ENCODE measurements around the gene TMEM80.
"Not testable (repeated sequence)": the region's sequence is repeated elsewhere in the genome, so short reads cannot be mapped to it uniquely, and the experiment has no call there.

TMEM80 gene

GRCh38 chr11:695538-696248 is at the start of gene TMEM80:
Gene TMEM80, plus strand, starts transcription at chr11:695816. Its CDS starts 12 bp downstream, at chr11:695828.
- in situ Hi-C loops (cut with MboI; ENCODE audit: low sequenced_read_pairs), result no loop called here

- in situ Hi-C loops (cut with MboI; ENCODE audit: low sequenced_read_pairs), result no loop called here
These were observed 49.4 kb upstream of the TMEM80 start for GRCh38 chr11:646214-646613.

- in situ Hi-C loops (cut with MboI; ENCODE audit: low sequenced_read_pairs), result not testable (repeated sequence)
These were observed 47.9 kb upstream of the TMEM80 start for GRCh38 chr11:647672-648158.

- in situ Hi-C loops (cut with MboI; ENCODE audit: low sequenced_read_pairs), result no loop called here
These were observed 45.1 kb upstream of the TMEM80 start for GRCh38 chr11:650482-650881.

GRCh38 chr11:653136-653535 is 42.5 kb upstream of the TMEM80 start:
- in situ Hi-C loops (cut with MboI; ENCODE audit: low sequenced_read_pairs), result not testable (repeated sequence)

- in situ Hi-C loops (cut with MboI; ENCODE audit: low sequenced_read_pairs), result no loop called here
These were observed 41.8 kb upstream of the TMEM80 start for GRCh38 chr11:653837-654236.

- in situ Hi-C loops (cut with MboI; ENCODE audit: low sequenced_read_pairs), result not testable (repeated sequence)
These were observed 41.2 kb upstream of the TMEM80 start for GRCh38 chr11:654444-654843.

GRCh38 chr11:655036-655726 is 40.4 kb upstream of the TMEM80 start:
- in situ Hi-C loops (cut with MboI; ENCODE audit: low sequenced_read_pairs), result no loop called here

- in situ Hi-C loops (cut with MboI; ENCODE audit: low sequenced_read_pairs), result no loop called here
These were observed 39.2 kb upstream of the TMEM80 start for GRCh38 chr11:656426-656825.

- in situ Hi-C loops (cut with MboI; ENCODE audit: low sequenced_read_pairs), result no loop called here
These were observed 38.8 kb upstream of the TMEM80 start for GRCh38 chr11:656866-657265.

- in situ Hi-C loops (cut with MboI; ENCODE audit: low sequenced_read_pairs), result no loop called here
These were observed 37.9 kb upstream of the TMEM80 start for GRCh38 chr11:657691-658126.

- in situ Hi-C loops (cut with MboI; ENCODE audit: low sequenced_read_pairs), result no loop called here
These were observed 36.0 kb upstream of the TMEM80 start for GRCh38 chr11:659532-660085.

GRCh38 chr11:660281-660680 is 35.3 kb upstream of the TMEM80 start:
- in situ Hi-C loops (cut with MboI; ENCODE audit: low sequenced_read_pairs), result no loop called here

GRCh38 chr11:660681-661444 is 34.8 kb upstream of the TMEM80 start:
- in situ Hi-C loops (cut with MboI; ENCODE audit: low sequenced_read_pairs), result no loop called here

GRCh38 chr11:662689-663274 is 32.8 kb upstream of the TMEM80 start:
- in situ Hi-C loops (cut with MboI; ENCODE audit: low sequenced_read_pairs), result no loop called here

GRCh38 chr11:665062-665703 is 30.4 kb upstream of the TMEM80 start:
- in situ Hi-C loops (cut with MboI; ENCODE audit: low sequenced_read_pairs), result no loop called here

- in situ Hi-C loops (cut with MboI; ENCODE audit: low sequenced_read_pairs), result no loop called here
These were observed 29.8 kb upstream of the TMEM80 start for GRCh38 chr11:665704-666281.

GRCh38 chr11:673866-674265 is 21.8 kb upstream of the TMEM80 start:
- in situ Hi-C loops (cut with MboI; ENCODE audit: low sequenced_read_pairs), result no loop called here

GRCh38 chr11:674406-674805 is 21.2 kb upstream of the TMEM80 start:
- in situ Hi-C loops (cut with MboI; ENCODE audit: low sequenced_read_pairs), result no loop called here

- in situ Hi-C loops (cut with MboI; ENCODE audit: low sequenced_read_pairs), result no loop called here
These were observed 17.3 kb upstream of the TMEM80 start for GRCh38 chr11:678297-678696.
